HepG2 (cell line): ENCODE results near the gene RASD1.

Experiments used
- CTCF ChIP-seq: sonication (generic); formaldehyde crosslinking; IDR thresholded peaks from 2 replicates; pipeline ENCODE4 v1.5.0; 2020; ENCODE audit warnings: mild to moderate bottlenecking, missing genetic modification reagents, moderate library complexity
- PHF8 ChIP-seq: sonication (generic); formaldehyde crosslinking; IDR thresholded peaks from 2 replicates; pipeline ENCODE4 v1.5.0; 2020; ENCODE audit warnings: missing genetic modification reagents
- ZNF549 ChIP-seq: sonication (generic); formaldehyde crosslinking; IDR thresholded peaks from 2 replicates; pipeline ENCODE4 v1.5.0; 2020; ENCODE audit warnings: missing genetic modification reagents
- TF ChIP-seq, protein P1 (sequence below): conservative IDR thresholded peaks from 2 replicates; pipeline ENCODE4 v1.6.1; 2018; ENCODE audit warnings: missing genetic modification reagents
- TF ChIP-seq, protein P2 (sequence below): IDR thresholded peaks from 2 replicates; pipeline ENCODE4 v1.6.1; 2016; ENCODE audit warnings: missing compliant biosample characterization, missing genetic modification reagents, borderline replicate concordance
- TF ChIP-seq, protein P3 (sequence below): sonication (generic); formaldehyde crosslinking; IDR thresholded peaks from 2 replicates; pipeline ENCODE4 v1.5.1; 2020; ENCODE audit warnings: missing genetic modification reagents, mild to moderate bottlenecking, borderline replicate concordance

- TF ChIP-seq, protein P1, sequence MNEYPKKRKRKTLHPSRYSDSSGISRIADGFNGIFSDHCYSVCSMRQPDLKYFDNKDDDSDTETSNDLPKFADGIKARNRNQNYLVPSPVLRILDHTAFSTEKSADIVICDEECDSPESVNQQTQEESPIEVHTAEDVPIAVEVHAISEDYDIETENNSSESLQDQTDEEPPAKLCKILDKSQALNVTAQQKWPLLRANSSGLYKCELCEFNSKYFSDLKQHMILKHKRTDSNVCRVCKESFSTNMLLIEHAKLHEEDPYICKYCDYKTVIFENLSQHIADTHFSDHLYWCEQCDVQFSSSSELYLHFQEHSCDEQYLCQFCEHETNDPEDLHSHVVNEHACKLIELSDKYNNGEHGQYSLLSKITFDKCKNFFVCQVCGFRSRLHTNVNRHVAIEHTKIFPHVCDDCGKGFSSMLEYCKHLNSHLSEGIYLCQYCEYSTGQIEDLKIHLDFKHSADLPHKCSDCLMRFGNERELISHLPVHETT, result no peak
- TF ChIP-seq PHF8 (CRISPR knock-in tag), result peak; percentile 58
- TF ChIP-seq, protein P2, sequence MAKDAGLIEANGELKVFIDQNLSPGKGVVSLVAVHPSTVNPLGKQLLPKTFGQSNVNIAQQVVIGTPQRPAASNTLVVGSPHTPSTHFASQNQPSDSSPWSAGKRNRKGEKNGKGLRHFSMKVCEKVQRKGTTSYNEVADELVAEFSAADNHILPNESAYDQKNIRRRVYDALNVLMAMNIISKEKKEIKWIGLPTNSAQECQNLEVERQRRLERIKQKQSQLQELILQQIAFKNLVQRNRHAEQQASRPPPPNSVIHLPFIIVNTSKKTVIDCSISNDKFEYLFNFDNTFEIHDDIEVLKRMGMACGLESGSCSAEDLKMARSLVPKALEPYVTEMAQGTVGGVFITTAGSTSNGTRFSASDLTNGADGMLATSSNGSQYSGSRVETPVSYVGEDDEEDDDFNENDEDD, result peak; percentile 35; the same call in 1 of the 2 replicates
- peak; percentile 81 for TF ChIP-seq CTCF (CRISPR knock-in tag)
- TF ChIP-seq, protein P3, sequence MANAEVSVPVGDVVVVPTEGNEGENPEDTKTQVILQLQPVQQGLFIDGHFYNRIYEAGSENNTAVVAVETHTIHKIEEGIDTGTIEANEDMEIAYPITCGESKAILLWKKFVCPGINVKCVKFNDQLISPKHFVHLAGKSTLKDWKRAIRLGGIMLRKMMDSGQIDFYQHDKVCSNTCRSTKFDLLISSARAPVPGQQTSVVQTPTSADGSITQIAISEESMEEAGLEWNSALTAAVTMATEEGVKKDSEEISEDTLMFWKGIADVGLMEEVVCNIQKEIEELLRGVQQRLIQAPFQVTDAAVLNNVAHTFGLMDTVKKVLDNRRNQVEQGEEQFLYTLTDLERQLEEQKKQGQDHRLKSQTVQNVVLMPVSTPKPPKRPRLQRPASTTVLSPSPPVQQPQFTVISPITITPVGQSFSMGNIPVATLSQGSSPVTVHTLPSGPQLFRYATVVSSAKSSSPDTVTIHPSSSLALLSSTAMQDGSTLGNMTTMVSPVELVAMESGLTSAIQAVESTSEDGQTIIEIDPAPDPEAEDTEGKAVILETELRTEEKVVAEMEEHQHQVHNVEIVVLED, result peak; percentile 21; the same call in 1 of the 2 replicates
- no peak for TF ChIP-seq ZNF549 (CRISPR knock-in tag)
Measured at GRCh38 chr17:17496189-17497064, at the start of gene RASD1.
